Neural crest cell (in vitro differentiated cells): ENCODE results near the gene RAMAC. TPM values are rescaled to one million over a fixed set of nuclear protein-coding genes. Genes with fewer than 3 reads are reported as not detected.

Experiments
- DNase-seq: peaks from one replicate; pipeline ENCODE4 v3.0.0; 2021; ENCODE audit warnings: low read depth, mixed read lengths, low spot score
- H3K27ac Mint-ChIP-seq: one replicate; pipeline ENCODE4 v1.8.0; 2021; ENCODE audit warnings: mild to moderate bottlenecking, mixed read lengths; ENCODE audit not compliant: unreplicated experiment
- H3K27me3 Mint-ChIP-seq: 2 replicates; pipeline ENCODE4 v1.8.0; 2021; ENCODE audit warnings: low read depth, mild to moderate bottlenecking, mixed read lengths
- H3K36me3 Mint-ChIP-seq: 2 replicates; pipeline ENCODE4 v1.8.0; 2021; ENCODE audit warnings: low read depth, mild to moderate bottlenecking, mixed read lengths
- H3K4me1 Mint-ChIP-seq: 2 replicates; pipeline ENCODE4 v1.8.0; 2021; ENCODE audit warnings: mixed read lengths
- H3K4me3 Mint-ChIP-seq: one replicate; pipeline ENCODE4 v1.8.0; 2021; ENCODE audit warnings: mild to moderate bottlenecking, mixed read lengths
- H3K9me3 Mint-ChIP-seq: 2 replicates; pipeline ENCODE4 v1.8.0; 2021; ENCODE audit warnings: mixed read lengths
- CTCF ChIP-seq: fragments of 200-600 bp; sonication (generic); conservative IDR thresholded peaks from 2 replicates; pipeline ENCODE4 v1.5.0; 2021; ENCODE audit warnings: antibody characterized with exemption, mild to moderate bottlenecking
- total RNA-seq: library from RNA; stranded (reverse); gene quantifications from 2 replicates; pipeline ENCODE4 v1.2.1, GENCODE V29; 2021

RAMAC gene
- total RNA-seq, 1 donor from 2014 or later = 25.4 TPM

GRCh38 chr15:82944056-82944455, 42.0 kb upstream of the RAMAC start:
- no peaks in the 10 kb centered on the region for H3K4me1 Mint-ChIP-seq
- no peaks in the 10 kb centered on the region for H3K27me3 Mint-ChIP-seq
- no peaks in the 10 kb centered on the region for H3K9me3 Mint-ChIP-seq
- H3K4me3 Mint-ChIP-seq = no peak overlapping the region
- TF ChIP-seq CTCF = no peak
- no peaks in the 10 kb centered on the region for H3K36me3 Mint-ChIP-seq
- no peak overlapping the region for H3K27ac Mint-ChIP-seq
- DNase-seq = no peak

- Mint-ChIP-seq H3K9me3 (no peaks in the 10 kb centered on the region), H3K4me3 (no peak overlapping the region), H3K27ac (no peak overlapping the region), H3K36me3 (no peaks in the 10 kb centered on the region), H3K27me3 (no peaks in the 10 kb centered on the region), H3K4me1 (no peaks in the 10 kb centered on the region)
- TF ChIP-seq CTCF = no peak
- no peak for DNase-seq
Observed at GRCh38 chr15:82944821-82945220, 41.2 kb upstream of the RAMAC start.

- no peaks in the 10 kb centered on the region for H3K36me3 Mint-ChIP-seq
- no peak for TF ChIP-seq CTCF
- no peak for DNase-seq
- H3K4me1 Mint-ChIP-seq = no peaks in the 10 kb centered on the region
- H3K9me3 Mint-ChIP-seq = no peaks in the 10 kb centered on the region
- H3K27ac Mint-ChIP-seq = no peak overlapping the region
- no peak overlapping the region for H3K4me3 Mint-ChIP-seq
- no peaks in the 10 kb centered on the region for H3K27me3 Mint-ChIP-seq
Observed at GRCh38 chr15:82945326-82945725, 40.7 kb upstream of the RAMAC start.

- TF ChIP-seq CTCF = no peak
- H3K4me3 Mint-ChIP-seq = no peak overlapping the region
- DNase-seq = no peak
- H3K9me3 Mint-ChIP-seq = no peaks in the 10 kb centered on the region
- no peaks in the 10 kb centered on the region for H3K4me1 Mint-ChIP-seq
- no peaks in the 10 kb centered on the region for H3K27me3 Mint-ChIP-seq
- no peaks in the 10 kb centered on the region for H3K36me3 Mint-ChIP-seq
- H3K27ac Mint-ChIP-seq = no peak overlapping the region
Observed at GRCh38 chr15:82946155-82946701, 39.8 kb upstream of the RAMAC start.

GRCh38 chr15:82950295-82950694, 35.7 kb upstream of the RAMAC start:
- H3K4me1 Mint-ChIP-seq = peaks cover 5% of the 10 kb centered on the region
- DNase-seq = no peak
- H3K9me3 Mint-ChIP-seq = no peaks in the 10 kb centered on the region
- TF ChIP-seq CTCF = no peak
- H3K36me3 Mint-ChIP-seq = no peaks in the 10 kb centered on the region
- peaks cover 4% of the 10 kb centered on the region for H3K27me3 Mint-ChIP-seq
- H3K27ac Mint-ChIP-seq = no peak overlapping the region
- no peak overlapping the region for H3K4me3 Mint-ChIP-seq
